PC-9 (cell line): ENCODE results near the gene IGF1. TPM values are rescaled to one million over a fixed set of nuclear protein-coding genes. Genes with fewer than 3 reads are reported as not detected.

Experiments used
- BruUV-seq: library from RNA; stranded (reverse); fragments of 400-500 nt; replicated peaks from 2 replicates; lab custom pipeline; 2021; lab: Mats Ljungman, UMichigan
- CTCF ChIA-PET: fragments of 300-600 bp; sonication (Branson Sonifier 250); formaldehyde crosslinking; loops from one replicate; lab custom pipeline; 2022; ENCODE audit warnings: antibody characterized with exemption; lab: Charles Lee
- POLR2A ChIA-PET: fragments of 300-600 bp; sonication (Branson Sonifier 250); formaldehyde crosslinking; loops from one replicate; lab custom pipeline; 2022; ENCODE audit warnings: antibody characterized with exemption; ENCODE audit not compliant: unreplicated experiment; lab: Charles Lee
- DNase-seq, 2 experiments: peaks; one replicate each; pipeline versions ENCODE4 v3.0.0 to v3.0.0-alpha.2; 2015 to 2022; ENCODE audit warnings: mixed read lengths in 1 of 2
- H2AFZ ChIP-seq: fragments of 200-600 bp; sonication (generic); 2 replicates; pipeline ENCODE4 v1.8.1; 2017; ENCODE audit warnings: antibody characterized with exemption
- H3F3A ChIP-seq: fragments of 200-600 bp; sonication (generic); 2 replicates; pipeline ENCODE4 v1.8.1; 2017; ENCODE audit warnings: antibody characterized with exemption, mild to moderate bottlenecking, low read depth; ENCODE audit not compliant: insufficient read depth
- H3K27ac ChIP-seq: fragments of 200-600 bp; sonication (generic); 2 replicates; pipeline ENCODE4 v1.6.1; 2016; ENCODE audit warnings: mixed run types
- H3K27me3 ChIP-seq: fragments of 200-600 bp; sonication (generic); 2 replicates; pipeline ENCODE4 v1.6.1; 2016; ENCODE audit warnings: low read depth, mixed run types; ENCODE audit not compliant: insufficient read depth
- H3K36me3 ChIP-seq: fragments of 200-600 bp; sonication (generic); 2 replicates; pipeline ENCODE4 v1.6.1; 2016; ENCODE audit warnings: low read depth, mixed run types
- H3K4me1 ChIP-seq: fragments of 200-600 bp; sonication (generic); replicated peaks from 2 replicates; pipeline ENCODE4 v1.6.1; 2016; ENCODE audit warnings: mixed run types; ENCODE audit not compliant: insufficient read depth
- H3K4me2 ChIP-seq: fragments of 200-600 bp; sonication (generic); 2 replicates; pipeline ENCODE4 v1.6.1; 2017; ENCODE audit warnings: mixed run types
- H3K4me3 ChIP-seq: fragments of 200-600 bp; sonication (generic); 2 replicates; pipeline ENCODE4 v1.6.1; 2016; ENCODE audit warnings: mixed run types
- H3K79me2 ChIP-seq: fragments of 200-600 bp; sonication (generic); 2 replicates; pipeline ENCODE4 v1.6.1; 2017; ENCODE audit warnings: low read depth, mixed run types
- H3K9me2 ChIP-seq: fragments of 200-600 bp; sonication (generic); 2 replicates; pipeline ENCODE4 v1.8.1; 2017; ENCODE audit warnings: mild to moderate bottlenecking; ENCODE audit not compliant: insufficient read depth
- H3K9me3 ChIP-seq: fragments of 200-600 bp; sonication (generic); 2 replicates; pipeline ENCODE4 v1.8.1; 2016; ENCODE audit warnings: low read depth; ENCODE audit not compliant: insufficient read depth
- H4K20me1 ChIP-seq: fragments of 200-600 bp; sonication (generic); 2 replicates; pipeline ENCODE4 v1.8.1; 2017; ENCODE audit not compliant: insufficient read depth
- EZH2 ChIP-seq: fragments of 200-600 bp; sonication (generic); IDR thresholded peaks from 2 replicates; pipeline ENCODE4 v1.8.0; 2017; ENCODE audit warnings: antibody characterized with exemption, low read depth
- intact Hi-C: fragments of 100-400 bp; cut with micrococcal nuclease; formaldehyde crosslinking; loops from one replicate; pipeline ENCODE4 v1.10.0; 2022; ENCODE audit not compliant: unreplicated experiment
- total RNA-seq: library from RNA; stranded (reverse); gene quantifications from 2 replicates; pipeline ENCODE4 v1.2.3, GENCODE V29; 2021
- TF ChIP-seq, protein P1 (sequence below): fragments of 200-600 bp; sonication (generic); conservative IDR thresholded peaks from 2 replicates; pipeline ENCODE4 v1.6.1; 2017; ENCODE audit warnings: mixed run types, antibody characterized with exemption, mild to moderate bottlenecking, moderate library complexity

Gene IGF1
- total RNA-seq, 1 experiment from 2014 or later, result not detected

DNA sequence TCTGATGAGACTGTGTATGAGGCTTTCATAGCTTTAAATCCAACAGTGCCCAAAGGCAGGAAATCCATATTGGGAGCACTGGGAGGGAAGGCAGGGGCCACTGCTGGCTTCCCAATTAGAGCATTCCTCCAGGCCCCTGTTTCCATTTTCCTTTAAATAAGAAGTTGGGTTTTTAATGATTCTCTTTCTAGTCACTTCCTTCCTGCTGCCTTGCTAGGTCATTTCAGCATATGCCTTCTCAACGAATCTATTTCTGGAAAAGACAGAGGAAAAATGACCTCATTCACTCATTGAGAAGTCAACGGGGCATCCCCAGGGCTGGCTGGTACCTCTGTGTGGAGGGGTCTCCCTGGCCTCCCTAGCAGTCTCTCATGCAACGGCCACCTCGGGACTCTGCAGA, 43.5 kb downstream of the IGF1 start:
- intact Hi-C loops, result no loop called here

DNA sequence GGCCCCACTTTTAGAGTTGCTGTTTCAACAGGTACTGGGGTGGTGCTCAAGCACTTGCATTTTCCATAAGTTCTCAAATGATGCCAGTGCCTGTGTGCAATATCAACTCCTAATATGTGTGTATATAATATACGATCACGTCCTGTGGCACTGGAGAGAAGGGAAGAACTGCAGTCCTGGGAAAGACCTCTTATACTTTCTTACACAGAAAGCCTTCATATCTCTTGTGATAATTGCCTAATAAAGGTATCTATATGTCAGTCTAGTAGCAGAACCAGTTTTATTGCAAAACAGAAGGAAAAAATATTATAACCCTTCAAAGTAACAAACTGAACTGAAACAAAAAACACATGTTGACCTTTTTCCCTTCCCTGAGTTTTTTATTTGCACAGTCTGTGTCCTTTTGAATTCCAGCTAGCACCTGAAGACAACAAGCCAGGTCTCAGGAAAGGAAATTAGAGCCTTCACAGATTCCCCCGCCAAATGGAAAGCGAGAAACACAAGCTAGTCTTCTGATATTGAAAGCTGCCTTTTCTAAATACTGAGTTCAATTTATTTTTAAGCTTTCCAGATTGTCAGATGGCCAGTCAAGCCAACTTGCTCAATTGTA, 44.4 kb downstream of the IGF1 start:
- H4K20me1 ChIP-seq, result no peaks in the 10 kb centered on the region
- no peaks in the 10 kb centered on the region for H3K9me3 ChIP-seq
- H3K9me2 ChIP-seq, result no peaks in the 10 kb centered on the region
- no peak overlapping the region for H2AFZ ChIP-seq
- BruUV-seq, result no TSS peak
- POLR2A ChIA-PET, result no interaction called here
- no peaks in the 10 kb centered on the region for H3K79me2 ChIP-seq
- intact Hi-C loops, result no loop called here
- H3K4me3 ChIP-seq, result no peak overlapping the region
- no peaks in the 10 kb centered on the region for H3K36me3 ChIP-seq
- no peak for DNase-seq
- H3K4me2 ChIP-seq, result no peak overlapping the region; the same call in 1 of the 2 replicates
- no peaks in the 10 kb centered on the region for H3K4me1 ChIP-seq
- CTCF ChIA-PET, result no interaction called here
- TF ChIP-seq EZH2, result no peak
- TF ChIP-seq, protein P1, sequence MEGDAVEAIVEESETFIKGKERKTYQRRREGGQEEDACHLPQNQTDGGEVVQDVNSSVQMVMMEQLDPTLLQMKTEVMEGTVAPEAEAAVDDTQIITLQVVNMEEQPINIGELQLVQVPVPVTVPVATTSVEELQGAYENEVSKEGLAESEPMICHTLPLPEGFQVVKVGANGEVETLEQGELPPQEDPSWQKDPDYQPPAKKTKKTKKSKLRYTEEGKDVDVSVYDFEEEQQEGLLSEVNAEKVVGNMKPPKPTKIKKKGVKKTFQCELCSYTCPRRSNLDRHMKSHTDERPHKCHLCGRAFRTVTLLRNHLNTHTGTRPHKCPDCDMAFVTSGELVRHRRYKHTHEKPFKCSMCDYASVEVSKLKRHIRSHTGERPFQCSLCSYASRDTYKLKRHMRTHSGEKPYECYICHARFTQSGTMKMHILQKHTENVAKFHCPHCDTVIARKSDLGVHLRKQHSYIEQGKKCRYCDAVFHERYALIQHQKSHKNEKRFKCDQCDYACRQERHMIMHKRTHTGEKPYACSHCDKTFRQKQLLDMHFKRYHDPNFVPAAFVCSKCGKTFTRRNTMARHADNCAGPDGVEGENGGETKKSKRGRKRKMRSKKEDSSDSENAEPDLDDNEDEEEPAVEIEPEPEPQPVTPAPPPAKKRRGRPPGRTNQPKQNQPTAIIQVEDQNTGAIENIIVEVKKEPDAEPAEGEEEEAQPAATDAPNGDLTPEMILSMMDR, result no peak
- H3F3A ChIP-seq, result no peaks in the 10 kb centered on the region
- H3K27ac ChIP-seq, result no peak overlapping the region
- H3K27me3 ChIP-seq, result no peaks in the 10 kb centered on the region

More for the DNA sequence above, 43.5 kb downstream of the IGF1 start:
- POLR2A ChIA-PET, result no interaction called here
- Histone ChIP-seq H3K4me1 (no peaks in the 10 kb centered on the region), H3K36me3 (no peaks in the 10 kb centered on the region), H3K79me2 (no peaks in the 10 kb centered on the region), H3K4me2 (no peak overlapping the region), H4K20me1 (no peaks in the 10 kb centered on the region), H2AFZ (no peak overlapping the region), H3K9me2 (no peaks in the 10 kb centered on the region), H3K27me3 (no peaks in the 10 kb centered on the region), H3F3A (no peaks in the 10 kb centered on the region), H3K27ac (no peak overlapping the region), H3K4me3 (no peak overlapping the region), H3K9me3 (no peaks in the 10 kb centered on the region)
- TF ChIP-seq EZH2, result no peak
- TF ChIP-seq, protein P1, result no peak
- CTCF ChIA-PET, result no interaction called here
- no peak for DNase-seq
- no TSS peak for BruUV-seq

DNA sequence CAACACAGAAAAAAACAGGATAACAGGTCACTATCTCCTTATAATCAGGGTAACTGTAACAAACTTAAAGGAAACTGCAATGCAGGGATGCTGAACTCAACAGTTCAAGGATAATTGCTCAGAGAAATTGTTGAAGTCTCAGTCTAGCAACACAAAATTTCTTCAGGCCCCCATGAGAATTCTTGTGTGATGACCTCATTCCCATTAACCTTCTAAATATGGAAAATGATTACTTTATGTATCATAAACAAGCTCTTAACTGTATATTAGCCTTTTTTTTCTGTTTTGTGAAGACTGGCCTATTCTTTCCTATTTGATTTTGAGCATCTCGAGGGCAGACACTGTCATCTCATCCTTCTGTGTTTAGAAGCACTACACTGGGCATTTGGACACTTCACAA, 47.1 kb downstream of the IGF1 start:
- intact Hi-C loops, result no loop called here
- Histone ChIP-seq H3K27me3 (no peaks in the 10 kb centered on the region), H3K9me3 (no peaks in the 10 kb centered on the region), H3K9me2 (no peaks in the 10 kb centered on the region), H3K27ac (no peak overlapping the region), H3K4me3 (no peak overlapping the region), H2AFZ (no peak overlapping the region), H4K20me1 (no peaks in the 10 kb centered on the region), H3K36me3 (no peaks in the 10 kb centered on the region), H3F3A (no peaks in the 10 kb centered on the region), H3K79me2 (no peaks in the 10 kb centered on the region), H3K4me2 (no peak overlapping the region), H3K4me1 (no peaks in the 10 kb centered on the region)
- CTCF ChIA-PET, result no interaction called here
- POLR2A ChIA-PET, result no interaction called here
- no peak for TF ChIP-seq EZH2
- TF ChIP-seq, protein P1, result no peak
- BruUV-seq, result no TSS peak
- no peak for DNase-seq
